ENCODE data around the gene KPNA6.
A peak's percentile ranks its signal among the peaks of the same experiment; 100 is the strongest.

KPNA6 gene

DNA sequence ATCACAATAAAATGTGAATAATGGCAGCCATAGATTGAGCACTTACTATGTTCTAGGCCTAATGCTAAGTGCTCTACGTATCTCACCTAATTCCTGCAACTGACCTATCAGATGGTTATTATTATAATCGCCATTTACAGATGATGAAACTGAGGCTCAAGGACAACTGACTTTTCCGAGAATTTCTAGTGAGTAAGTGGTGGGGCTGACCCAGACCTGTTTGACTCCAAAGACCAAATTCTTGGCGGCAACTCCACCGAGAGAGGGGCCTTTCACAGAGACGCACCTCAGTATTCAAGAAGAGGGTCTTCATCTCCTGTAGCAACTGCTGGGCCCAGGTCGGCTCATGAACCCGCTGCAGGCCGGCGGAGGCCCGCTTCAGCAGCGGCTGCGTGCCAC, 113.7 kb downstream of the KPNA6 start:
- DNase-seq: no peak

DNA sequence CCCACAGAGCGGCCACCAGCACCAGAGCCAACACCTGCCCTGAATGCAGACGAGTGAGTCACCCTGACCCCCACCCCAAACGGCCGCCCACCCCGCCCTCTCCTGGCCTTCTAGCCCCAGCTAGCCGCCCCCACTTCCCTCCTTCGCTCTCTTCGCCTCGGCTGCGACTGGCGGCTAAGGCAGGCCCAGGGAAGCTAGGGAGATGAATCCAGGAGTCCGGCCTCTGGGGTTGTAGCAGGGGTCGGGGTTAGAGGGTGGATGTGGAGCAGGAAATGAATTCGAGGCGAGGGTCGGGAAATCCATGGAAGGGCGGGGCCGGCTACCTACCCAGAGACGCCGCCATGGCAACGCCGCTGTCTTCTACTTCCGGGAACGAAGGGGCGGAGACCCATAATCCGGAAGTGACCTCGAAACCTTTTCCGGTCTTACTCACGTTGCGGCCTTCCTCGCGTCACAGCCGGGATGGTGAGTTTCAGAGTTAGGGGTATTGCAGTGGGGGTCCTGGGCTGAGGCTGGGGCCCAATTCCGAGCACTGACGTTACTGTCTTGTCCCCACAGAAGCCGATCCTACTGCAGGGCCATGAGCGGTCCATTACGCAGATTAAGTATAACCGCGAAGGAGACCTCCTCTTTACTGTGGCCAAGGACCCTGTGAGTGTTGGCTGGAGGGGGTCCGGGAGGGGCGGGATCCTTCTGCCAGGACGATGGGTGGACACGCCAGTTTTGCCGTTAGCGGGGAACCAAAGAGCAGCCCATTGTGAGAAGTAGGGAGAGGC, 114.3 kb downstream of the KPNA6 start, which contains the start of the genes EIF3I and TMEM234:
Gene EIF3I (plus strand): TSS at position 428 of the 776 bp plus-strand sequence. CDS start 35 bp downstream, at position 463.
Gene TMEM234 (minus strand): TSS at position 374 of the 776 bp plus-strand sequence. CDS start 31 bp downstream, at position 343.
- DNase-seq: peak; percentile 87

DNA sequence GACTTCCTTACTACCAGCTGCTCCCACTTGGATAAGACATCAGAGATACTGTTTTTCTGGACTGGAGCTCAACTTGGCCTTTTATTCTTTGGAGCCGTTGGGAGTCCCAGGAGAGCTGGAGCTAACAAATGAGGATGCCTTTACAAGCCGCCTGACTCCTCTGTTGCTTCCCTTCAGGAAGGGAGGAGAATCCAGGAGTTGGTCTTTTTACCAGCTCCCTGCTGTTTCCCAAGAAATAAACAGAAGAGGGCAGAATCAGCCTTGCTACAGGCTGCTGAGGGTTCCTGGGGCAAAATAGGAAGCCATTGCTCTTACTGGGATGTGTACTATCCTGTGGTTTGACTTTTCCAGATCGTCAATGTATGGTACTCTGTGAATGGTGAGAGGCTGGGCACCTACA, 115.8 kb downstream of the KPNA6 start:
- no peak for DNase-seq

DNA sequence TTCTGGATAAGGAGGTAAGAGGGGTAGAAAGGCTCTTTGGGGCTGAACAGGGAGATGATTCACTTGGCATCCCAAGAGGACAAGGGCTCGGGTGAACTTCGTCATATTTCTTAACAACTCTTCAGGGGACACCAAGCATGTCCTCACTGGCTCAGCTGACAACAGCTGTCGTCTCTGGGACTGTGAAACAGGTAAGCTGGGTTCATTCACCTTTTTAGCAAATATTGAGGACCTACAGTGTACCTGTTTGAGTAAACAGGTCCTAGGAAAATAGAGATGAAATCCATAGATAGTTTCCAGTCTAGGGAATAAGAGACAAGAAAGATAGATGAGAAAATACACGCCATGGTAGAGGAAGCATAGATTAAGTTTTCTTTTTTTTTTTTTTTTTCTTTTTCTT, 116.4 kb downstream of the KPNA6 start:
- DNase-seq: no peak

Data from NCI-H2171 treated with DMSO at 0.1 percent for 48 hours (cell line).